D721Med (cell line): ENCODE results near the gene BTBD19.

ENCODE experiments used
- DNase-seq: peaks from one replicate; pipeline ENCODE4 v3.0.0; 2011; ENCODE audit warnings: low spot score; ENCODE audit not compliant: insufficient read length
- FAIRE-seq: peaks from 2 replicates; lab custom pipeline; 2011; peaks lifted over from hg19 to GRCh38; lab: Jason Lieb, UNC
- TF ChIP-seq, protein P1 (sequence below): IDR thresholded peaks from 2 replicates; pipeline ENCODE4 v1.5.1; 2012; ENCODE audit warnings: mild to moderate bottlenecking, control low read depth; ENCODE audit not compliant: insufficient read depth; ENCODE audit errors: missing control alignments

BTBD19 gene

DNA sequence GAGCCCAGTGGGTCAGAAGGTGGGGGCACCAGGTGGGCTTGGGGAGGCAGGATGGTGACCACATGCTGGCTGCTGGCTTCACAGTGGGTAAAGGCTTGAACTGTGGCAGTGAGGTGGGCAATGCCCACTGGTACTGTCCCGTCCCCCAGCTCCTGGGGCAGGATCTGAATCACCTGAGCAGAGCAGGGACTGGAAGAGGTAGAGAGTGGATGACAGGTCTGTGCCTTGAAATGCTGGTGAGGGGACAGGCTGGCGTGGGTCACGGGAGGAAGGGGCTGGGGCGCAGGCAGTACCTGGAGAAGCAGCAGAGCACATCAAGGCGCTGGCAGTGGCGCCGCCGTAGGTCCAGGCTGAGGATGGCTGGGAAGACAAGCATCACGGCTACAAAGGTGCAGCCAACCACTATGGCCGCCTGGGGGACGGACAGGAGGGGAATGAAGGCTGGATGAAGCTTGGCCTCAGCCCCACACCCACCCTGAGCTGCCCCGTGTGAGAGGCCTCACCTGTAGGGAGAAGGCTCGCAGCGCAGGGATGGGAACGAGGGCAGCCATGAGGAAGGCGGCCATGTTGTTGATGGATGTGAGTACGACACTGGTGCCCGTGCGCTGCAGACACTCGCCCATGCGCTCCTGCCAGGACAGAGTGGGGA lies 19.8 kb downstream of the BTBD19 start:
- no peak for FAIRE-seq
- no peak for DNase-seq
- TF ChIP-seq, protein P1, sequence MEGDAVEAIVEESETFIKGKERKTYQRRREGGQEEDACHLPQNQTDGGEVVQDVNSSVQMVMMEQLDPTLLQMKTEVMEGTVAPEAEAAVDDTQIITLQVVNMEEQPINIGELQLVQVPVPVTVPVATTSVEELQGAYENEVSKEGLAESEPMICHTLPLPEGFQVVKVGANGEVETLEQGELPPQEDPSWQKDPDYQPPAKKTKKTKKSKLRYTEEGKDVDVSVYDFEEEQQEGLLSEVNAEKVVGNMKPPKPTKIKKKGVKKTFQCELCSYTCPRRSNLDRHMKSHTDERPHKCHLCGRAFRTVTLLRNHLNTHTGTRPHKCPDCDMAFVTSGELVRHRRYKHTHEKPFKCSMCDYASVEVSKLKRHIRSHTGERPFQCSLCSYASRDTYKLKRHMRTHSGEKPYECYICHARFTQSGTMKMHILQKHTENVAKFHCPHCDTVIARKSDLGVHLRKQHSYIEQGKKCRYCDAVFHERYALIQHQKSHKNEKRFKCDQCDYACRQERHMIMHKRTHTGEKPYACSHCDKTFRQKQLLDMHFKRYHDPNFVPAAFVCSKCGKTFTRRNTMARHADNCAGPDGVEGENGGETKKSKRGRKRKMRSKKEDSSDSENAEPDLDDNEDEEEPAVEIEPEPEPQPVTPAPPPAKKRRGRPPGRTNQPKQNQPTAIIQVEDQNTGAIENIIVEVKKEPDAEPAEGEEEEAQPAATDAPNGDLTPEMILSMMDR, result no peak

DNA sequence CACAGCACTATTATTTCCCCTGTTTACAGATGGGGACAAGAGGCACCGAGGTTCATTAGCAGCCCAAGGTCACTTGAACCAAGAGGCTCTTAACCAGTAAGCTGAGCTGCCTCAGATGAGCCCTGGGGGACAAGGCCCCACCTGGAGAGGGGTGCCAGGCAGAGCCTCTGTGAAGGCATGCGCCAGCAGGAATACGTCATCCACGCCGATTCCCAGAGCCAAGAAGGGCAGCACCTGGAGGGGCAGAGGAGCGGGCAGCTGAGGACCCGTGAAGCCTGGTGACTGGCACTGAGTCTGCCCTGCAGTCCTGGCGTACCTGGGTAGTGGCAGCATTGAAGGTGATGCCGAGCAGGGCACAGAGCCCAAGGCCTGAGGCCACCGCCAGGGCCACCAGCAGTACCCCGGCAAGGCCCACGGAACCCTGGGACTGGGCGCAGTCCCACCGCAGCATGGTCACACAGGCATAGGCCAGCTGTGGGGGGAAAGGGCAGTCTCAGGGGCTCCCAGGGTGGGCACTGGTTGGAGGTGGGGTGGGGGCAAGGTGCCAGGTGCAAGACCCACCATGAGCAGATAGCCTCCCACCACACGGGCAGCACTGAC lies 20.6 kb downstream of the BTBD19 start:
- TF ChIP-seq, protein P1, result no peak
- FAIRE-seq (no peak), DNase-seq (no peak)

DNA sequence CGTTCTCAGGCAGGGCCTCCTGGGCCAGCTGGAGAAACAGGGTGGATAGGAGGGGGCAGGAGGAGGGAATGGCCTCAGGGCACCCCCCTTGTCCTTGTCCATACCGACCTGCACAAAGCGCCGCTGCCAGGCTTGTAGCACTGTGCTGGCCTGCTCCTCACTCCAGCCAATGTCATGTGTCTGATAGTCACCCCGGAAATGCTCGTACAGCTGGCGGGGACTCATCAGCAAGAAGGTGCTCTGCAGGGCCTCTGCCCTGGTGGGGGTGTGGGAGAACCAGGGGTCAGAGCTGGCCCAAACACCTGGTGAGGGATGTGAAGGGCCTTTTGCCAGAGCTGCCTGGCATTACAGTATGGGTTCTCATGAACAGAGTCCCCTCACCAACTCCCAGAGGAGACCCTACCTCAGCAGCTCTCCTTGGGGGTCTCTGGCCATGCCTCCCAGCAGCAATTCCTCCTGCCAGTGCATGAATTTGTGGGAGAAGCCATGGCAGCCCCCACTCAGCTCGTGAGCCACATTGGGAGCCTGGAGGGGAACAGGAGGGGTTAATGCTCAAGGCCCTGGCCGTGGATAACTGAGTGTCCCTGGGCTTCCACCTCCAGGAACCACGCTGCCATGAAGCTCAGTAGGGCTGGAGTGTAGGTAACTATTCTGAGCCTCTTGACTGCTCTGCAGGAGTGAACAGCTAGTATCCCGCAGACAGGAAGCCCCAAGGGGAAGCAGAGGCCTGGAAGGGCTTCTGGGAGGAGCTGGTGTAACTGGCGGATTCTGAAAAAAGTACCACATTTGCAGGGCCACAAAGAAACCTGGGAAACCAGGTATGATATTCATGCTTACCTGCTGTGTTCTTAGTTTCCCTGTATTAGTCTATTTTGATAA lies 21.4 kb downstream of the BTBD19 start:
- DNase-seq, result no peak
- TF ChIP-seq, protein P1, result no peak
- no peak for FAIRE-seq

DNA sequence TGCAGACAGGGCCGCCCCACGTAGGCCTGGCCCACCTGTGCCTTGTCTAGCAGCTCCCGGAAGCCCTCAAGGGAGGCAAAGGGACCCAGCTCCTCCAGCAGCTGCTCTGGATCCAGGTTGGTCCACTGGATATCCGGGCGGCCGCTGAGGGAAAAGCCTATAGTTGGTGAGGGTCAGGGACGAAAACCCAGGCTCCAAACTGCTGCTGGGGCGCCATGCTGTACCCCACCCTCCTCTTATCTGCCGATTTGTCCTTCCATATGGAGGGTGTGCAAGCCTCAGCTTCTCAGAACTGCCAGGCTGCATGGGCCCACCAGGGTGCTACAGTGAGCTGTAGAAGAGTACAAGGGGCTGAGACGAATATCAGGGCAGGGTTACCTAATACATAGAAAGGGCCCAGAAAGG lies 22.6 kb downstream of the BTBD19 start:
- TF ChIP-seq, protein P1, result no peak
- DNase-seq, result no peak
- FAIRE-seq, result no peak

DNA sequence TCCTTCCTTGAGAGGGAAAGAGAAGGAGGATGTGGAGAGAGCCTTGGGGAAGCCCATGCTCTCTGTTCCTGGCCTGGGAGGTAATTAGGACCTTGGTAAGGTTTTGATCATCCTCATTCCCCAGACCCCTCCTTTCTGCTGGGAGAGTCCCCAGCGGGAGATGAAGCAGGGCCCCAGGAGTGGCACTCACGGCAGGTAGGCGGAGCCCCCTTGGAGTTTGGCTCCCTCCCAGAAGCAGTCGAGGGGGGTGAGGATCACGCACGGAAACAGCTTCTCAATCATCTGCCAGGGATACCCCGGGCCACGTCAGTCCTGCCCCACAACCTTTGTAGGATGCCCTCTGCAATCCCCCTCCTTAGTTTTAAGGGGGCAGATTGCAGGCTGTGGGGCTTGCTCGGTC lies 23.2 kb downstream of the BTBD19 start:
- FAIRE-seq (no peak), DNase-seq (no peak)
- TF ChIP-seq, protein P1, result no peak

DNA sequence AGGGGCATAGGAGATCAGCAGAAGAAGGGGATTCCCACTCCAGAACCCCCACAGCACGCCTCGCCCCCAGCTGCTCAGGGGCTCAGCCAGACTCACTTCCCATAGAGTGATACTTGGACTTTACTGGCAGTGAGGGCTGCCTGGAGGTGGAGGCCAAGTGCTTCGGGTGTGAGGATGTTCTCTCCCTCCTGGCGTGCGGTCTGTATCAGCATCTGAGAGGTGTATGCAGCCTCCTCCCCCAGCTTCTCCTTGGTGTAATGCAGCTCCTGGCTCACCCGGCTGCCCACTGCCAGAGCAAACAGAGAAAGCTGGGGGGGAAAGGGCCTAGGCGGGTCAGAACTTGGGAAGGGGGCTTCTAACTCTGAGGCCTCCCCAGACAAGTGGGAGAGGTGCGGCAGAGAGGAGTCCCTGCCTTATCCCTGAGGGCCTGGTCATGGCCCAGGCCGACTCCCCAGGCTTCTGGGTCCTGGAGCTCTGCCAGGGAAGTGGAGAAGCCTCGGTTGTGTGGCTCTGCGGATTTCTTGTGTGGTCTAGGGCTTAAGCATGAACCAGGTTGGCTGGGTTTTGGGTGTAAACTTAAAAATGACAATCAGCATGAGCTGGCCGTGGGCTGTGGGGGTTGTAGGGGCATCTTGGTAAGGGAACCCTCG lies 23.9 kb downstream of the BTBD19 start:
- TF ChIP-seq, protein P1, result no peak
- FAIRE-seq, result no peak
- no peak for DNase-seq
